ENCODE results near the gene LRRIQ4.

LRRIQ4 gene

DNA sequence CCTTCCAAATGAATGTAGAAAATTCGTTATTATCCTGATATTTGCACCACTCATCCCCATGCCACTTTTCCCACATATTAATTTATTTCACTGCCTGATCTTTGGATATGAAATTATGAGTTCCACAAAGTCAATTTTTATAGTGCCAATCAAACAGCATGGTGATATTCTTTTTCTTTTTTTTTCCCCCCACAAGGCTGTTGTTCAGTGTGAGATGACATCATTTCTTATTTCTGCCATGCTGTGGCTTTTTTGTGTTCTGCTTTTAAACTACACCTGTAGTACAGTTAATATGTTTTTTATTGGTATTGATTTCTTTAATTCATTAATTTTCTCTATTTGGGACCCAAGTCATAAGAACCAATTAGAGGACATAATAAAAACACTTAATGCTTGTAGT, 24.9 kb upstream of the LRRIQ4 start:
- no peak overlapping the region for H3K4me3 ChIP-seq (ENCODE audit: low read length, poor library complexity, severe bottlenecking)
- no peak overlapping the region for H3K4me2 ChIP-seq (ENCODE audit: low read depth, low read length, poor library complexity, severe bottlenecking)
- H4K20me1 ChIP-seq (ENCODE audit: insufficient read depth, low read length, poor library complexity, severe bottlenecking), result peaks cover 3% of the 10 kb centered on the region
- no peaks in the 10 kb centered on the region for H3K9me2 ChIP-seq (replicated peaks; ENCODE audit: low read depth, low read length)
- no peaks in the 10 kb centered on the region for H3F3A ChIP-seq (ENCODE audit: low read depth)
- no peaks in the 10 kb centered on the region for H3K79me2 ChIP-seq (ENCODE audit: insufficient read depth, low read length)
- no peak overlapping the region for H3K9ac ChIP-seq (ENCODE audit: low read depth, low read length, poor library complexity, severe bottlenecking)
- H2AFZ ChIP-seq (ENCODE audit: low read length), result no peak overlapping the region
- H3K4me1 ChIP-seq (ENCODE audit: insufficient read depth, low read length, poor library complexity, severe bottlenecking), result no peaks in the 10 kb centered on the region
- TF ChIP-seq EZH2phosphoT487 (IDR thresholded peaks at IDR 0.05; ENCODE audit: borderline replicate concordance), result no peak
- TF ChIP-seq, protein P1, sequence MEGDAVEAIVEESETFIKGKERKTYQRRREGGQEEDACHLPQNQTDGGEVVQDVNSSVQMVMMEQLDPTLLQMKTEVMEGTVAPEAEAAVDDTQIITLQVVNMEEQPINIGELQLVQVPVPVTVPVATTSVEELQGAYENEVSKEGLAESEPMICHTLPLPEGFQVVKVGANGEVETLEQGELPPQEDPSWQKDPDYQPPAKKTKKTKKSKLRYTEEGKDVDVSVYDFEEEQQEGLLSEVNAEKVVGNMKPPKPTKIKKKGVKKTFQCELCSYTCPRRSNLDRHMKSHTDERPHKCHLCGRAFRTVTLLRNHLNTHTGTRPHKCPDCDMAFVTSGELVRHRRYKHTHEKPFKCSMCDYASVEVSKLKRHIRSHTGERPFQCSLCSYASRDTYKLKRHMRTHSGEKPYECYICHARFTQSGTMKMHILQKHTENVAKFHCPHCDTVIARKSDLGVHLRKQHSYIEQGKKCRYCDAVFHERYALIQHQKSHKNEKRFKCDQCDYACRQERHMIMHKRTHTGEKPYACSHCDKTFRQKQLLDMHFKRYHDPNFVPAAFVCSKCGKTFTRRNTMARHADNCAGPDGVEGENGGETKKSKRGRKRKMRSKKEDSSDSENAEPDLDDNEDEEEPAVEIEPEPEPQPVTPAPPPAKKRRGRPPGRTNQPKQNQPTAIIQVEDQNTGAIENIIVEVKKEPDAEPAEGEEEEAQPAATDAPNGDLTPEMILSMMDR (conservative IDR thresholded peaks at IDR 0.05; ENCODE audit: low read length), result no peak
- peaks cover 31% of the 10 kb centered on the region for H3K36me3 ChIP-seq (ENCODE audit: insufficient read depth, low read length)
- no peaks in the 10 kb centered on the region for H3K27me3 ChIP-seq (ENCODE audit: insufficient read depth, low read length, poor library complexity, severe bottlenecking)
- H3K9me3 ChIP-seq (ENCODE audit: insufficient read depth, low read depth, low read length), result no peaks in the 10 kb centered on the region

DNA sequence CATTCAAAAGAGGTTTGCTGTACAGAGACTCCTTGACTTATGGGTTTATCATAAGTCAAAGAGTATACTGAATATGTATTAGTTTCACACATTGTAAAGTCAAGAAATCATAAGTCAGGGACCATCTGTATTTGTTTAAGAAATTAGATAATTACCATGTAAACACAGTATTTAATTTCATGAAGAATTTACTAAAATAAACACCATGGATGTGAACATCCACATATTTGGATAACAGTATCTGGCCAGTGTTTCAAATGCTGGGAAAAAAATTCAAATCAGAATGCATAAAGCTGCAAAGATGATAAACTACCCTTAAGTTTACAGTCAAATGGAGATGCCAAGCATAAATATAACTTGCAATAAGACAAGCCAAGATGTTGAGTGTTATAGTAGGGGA, 22.5 kb upstream of the LRRIQ4 start:
- no peaks in the 10 kb centered on the region for H3K79me2 ChIP-seq (ENCODE audit: insufficient read depth, low read length)
- no peak overlapping the region for H2AFZ ChIP-seq (ENCODE audit: low read length)
- H3K9me2 ChIP-seq (replicated peaks; ENCODE audit: low read depth, low read length), result no peaks in the 10 kb centered on the region
- H3K4me1 ChIP-seq (ENCODE audit: insufficient read depth, low read length, poor library complexity, severe bottlenecking), result no peaks in the 10 kb centered on the region
- TF ChIP-seq, protein P1 (conservative IDR thresholded peaks at IDR 0.05; ENCODE audit: low read length), result no peak
- no peaks in the 10 kb centered on the region for H3K9me3 ChIP-seq (ENCODE audit: insufficient read depth, low read depth, low read length)
- no peaks in the 10 kb centered on the region for H4K20me1 ChIP-seq (ENCODE audit: insufficient read depth, low read length, poor library complexity, severe bottlenecking)
- no peaks in the 10 kb centered on the region for H3F3A ChIP-seq (ENCODE audit: low read depth)
- H3K27me3 ChIP-seq (ENCODE audit: insufficient read depth, low read length, poor library complexity, severe bottlenecking), result no peaks in the 10 kb centered on the region
- peaks cover 18% of the 10 kb centered on the region; the same call in 1 of the 2 replicates for H3K36me3 ChIP-seq (ENCODE audit: insufficient read depth, low read length)
- H3K4me2 ChIP-seq (ENCODE audit: low read depth, low read length, poor library complexity, severe bottlenecking), result no peak overlapping the region
- no peak overlapping the region for H3K4me3 ChIP-seq (ENCODE audit: low read length, poor library complexity, severe bottlenecking)
- no peak overlapping the region for H3K9ac ChIP-seq (ENCODE audit: low read depth, low read length, poor library complexity, severe bottlenecking)

DNA sequence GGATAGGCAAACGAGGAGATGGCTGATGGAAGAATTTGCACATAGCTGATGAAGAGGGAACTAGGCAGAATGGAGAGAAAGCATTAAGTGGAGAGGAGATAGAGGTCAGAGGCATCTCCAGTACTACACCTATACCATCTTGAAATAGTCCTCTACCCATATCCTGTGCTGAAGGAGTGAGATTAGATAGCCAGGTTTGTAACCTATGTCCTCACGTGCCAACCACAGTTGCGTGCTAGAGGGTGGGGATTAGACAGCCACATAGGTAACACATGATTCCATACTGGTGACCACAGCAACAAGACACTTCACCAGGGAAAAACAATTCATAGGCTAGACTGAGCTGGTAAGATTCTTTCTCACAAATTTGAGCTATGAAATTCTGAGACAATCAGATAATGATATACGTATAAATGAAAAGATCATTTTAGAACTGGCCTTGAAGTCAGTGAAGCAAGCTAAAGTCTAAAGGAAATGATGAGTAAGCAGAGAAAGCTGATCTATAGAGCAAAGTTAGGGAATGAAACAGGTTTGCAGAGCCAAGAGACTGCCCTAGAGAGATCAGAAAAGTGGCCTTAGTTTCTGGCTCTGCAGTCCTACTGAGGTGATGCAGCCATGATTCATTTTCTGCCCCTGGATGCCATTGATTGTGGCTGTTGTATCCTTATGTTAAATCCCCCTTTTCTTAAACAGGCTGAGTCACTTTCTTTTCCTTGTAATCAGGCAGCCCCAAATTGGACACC, 21.8 kb upstream of the LRRIQ4 start:
- H3K4me2 ChIP-seq (ENCODE audit: low read depth, low read length, poor library complexity, severe bottlenecking), result no peak overlapping the region
- H2AFZ ChIP-seq (ENCODE audit: low read length), result no peak overlapping the region
- H3K36me3 ChIP-seq (ENCODE audit: insufficient read depth, low read length), result peaks cover 15% of the 10 kb centered on the region; the same call in 1 of the 2 replicates

More for the DNA sequence above, 21.8 kb upstream of the LRRIQ4 start:
- no peaks in the 10 kb centered on the region for H3K9me2 ChIP-seq (replicated peaks; ENCODE audit: low read depth, low read length)
- H3K27me3 ChIP-seq (ENCODE audit: insufficient read depth, low read length, poor library complexity, severe bottlenecking), result no peaks in the 10 kb centered on the region
- H3K9me3 ChIP-seq (ENCODE audit: insufficient read depth, low read depth, low read length), result no peaks in the 10 kb centered on the region
- no peak overlapping the region for H3K9ac ChIP-seq (ENCODE audit: low read depth, low read length, poor library complexity, severe bottlenecking)
- H3K79me2 ChIP-seq (ENCODE audit: insufficient read depth, low read length), result no peaks in the 10 kb centered on the region
- H3K4me3 ChIP-seq (ENCODE audit: low read length, poor library complexity, severe bottlenecking), result no peak overlapping the region
- no peak for TF ChIP-seq EZH2phosphoT487 (IDR thresholded peaks at IDR 0.05; ENCODE audit: borderline replicate concordance)
- TF ChIP-seq, protein P1 (conservative IDR thresholded peaks at IDR 0.05; ENCODE audit: low read length), result no peak
- no peaks in the 10 kb centered on the region for H4K20me1 ChIP-seq (ENCODE audit: insufficient read depth, low read length, poor library complexity, severe bottlenecking)
- H3F3A ChIP-seq (ENCODE audit: low read depth), result no peaks in the 10 kb centered on the region
- H3K4me1 ChIP-seq (ENCODE audit: insufficient read depth, low read length, poor library complexity, severe bottlenecking), result no peaks in the 10 kb centered on the region

Measured in Loucy (cell line).